GM18508 (cell line): Measurements from ENCODE around the gene ARHGEF19.
"Not testable (repeated sequence)": the region's sequence is repeated elsewhere in the genome, so short reads cannot be mapped to it uniquely, and the experiment has no call there.

ENCODE experiments used
- ATAC-seq: cut with Tn5 transposase; IDR thresholded peaks from one replicate; pipeline ENCODE4 v1.9.1; 2021; ENCODE audit warnings: moderate number of reproducible peaks; ENCODE audit not compliant: insufficient read depth, unreplicated experiment

ARHGEF19 gene

DNA sequence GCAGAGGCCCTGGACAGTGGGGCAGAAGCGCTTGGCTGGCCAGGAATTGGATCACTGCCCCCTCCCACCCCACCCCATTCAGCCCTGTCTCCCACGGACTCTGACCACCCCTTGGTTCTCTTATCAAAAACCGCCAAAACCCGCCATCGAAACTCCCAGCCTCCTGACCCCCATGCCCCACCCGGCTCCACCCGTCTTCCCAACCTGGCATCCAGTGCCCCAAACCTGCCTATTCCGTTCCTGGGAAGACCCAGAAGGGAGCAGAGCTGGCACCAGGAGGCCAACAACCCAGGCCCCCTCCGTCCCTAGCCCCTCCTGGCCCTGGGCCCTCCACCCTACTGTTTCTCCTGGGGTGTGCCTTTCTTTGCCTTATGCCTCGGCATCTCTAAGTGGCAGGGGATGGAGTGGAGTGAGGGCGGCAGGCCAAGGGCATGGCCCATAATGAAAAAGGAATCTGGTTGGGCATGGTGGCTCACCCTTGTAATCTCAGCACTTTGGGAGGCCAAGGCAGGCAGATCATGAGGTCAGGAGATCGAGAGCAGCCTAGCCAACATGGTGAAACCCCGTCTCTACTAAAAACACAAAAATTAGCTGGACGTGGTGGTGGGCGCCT lies 40.1 kb downstream of the ARHGEF19 start:
- ATAC-seq, result no peak

DNA sequence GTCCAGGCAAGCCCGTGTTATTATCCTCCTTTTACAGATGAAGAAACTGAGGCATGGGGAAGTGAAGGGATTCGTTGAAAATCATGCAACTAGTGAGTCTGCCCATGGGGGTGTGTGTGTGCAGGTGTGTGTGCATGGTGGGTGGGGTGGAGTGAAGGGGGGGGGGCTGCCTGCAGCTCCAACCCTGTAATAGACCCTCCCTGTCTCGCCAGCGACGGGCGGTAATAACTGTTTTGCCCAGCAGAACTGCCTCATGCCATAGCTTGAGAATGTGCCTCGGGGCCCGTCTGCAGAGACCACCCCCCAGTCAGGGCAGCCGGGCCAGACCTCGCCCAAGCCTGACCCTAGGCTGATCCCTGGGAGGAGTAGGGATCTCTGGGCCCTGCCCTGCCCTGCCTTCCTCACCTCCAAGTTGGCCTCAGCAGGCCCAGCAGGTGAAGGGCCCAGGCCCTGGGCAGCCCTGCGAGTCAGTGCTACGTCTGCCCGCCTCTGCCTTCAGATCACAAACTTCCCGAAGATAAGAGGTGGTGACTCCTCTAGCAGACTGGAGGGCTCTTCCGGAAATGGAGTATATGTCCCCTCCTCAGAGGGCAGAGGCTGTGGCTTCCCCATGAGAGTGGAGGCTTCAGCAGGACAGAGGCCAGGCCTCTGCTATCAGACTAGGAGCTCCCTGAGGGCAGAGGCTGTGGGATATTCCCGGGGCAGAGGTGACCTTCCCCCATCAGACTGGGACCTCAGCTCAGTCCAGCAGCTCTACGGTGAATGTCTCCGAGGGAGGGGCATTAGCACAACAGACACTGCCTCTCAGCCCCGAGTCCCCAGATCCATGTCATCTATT lies 40.9 kb downstream of the ARHGEF19 start:
- ATAC-seq, result no peak

DNA sequence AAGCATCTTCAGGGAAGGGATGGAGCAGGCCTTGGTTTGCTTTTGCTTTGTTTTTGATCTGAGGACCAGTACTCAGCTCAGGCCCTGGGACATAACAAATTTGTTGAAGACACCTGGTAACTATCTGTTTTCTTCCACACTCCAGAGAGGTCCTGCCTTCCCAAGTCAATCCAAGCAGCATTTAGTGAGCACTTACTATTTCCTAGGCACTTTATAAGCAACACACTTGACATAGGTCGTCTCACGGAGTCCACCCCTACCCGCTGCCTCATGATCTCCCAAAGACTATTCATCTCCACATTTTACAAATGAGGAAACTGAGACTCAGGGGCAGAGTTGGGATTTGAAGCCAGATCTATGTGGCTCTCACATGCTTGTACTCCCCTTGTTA lies 42.2 kb downstream of the ARHGEF19 start:
- ATAC-seq, result no peak

DNA sequence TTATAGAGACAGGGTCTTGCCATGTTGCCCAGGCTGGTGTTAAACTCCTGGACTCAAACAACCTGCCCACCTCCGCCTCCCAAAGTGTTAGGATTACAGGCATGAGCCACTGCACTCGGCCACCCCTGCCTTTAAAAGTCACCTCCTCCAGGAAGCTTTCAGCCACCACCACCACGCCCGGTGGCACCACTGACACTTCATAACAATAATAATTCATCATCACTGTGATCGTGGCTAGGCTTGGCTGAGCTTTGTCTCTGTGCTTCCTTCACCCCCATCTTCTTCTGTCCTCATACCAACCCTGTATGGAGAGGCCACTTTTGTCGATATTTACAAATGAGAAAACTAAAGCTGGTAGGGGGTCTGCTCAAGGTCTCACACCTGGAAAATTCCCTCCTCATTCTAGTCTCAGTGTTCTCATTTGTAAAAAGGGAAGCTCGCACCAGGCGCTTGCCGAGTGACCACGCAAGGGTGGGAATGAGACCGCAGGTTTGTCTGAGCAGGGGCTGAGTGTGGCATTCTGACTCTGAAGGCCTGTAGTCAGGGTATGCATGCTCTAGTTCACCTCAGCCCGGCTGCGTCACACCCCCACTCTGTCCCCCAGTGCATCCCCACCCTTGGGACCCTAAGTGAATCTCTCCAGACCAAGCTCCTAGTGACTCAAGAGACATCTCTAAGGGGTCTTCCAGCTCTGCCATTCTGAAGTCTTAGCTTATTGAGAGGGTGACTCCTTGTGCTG lies 43.7 kb downstream of the ARHGEF19 start:
- ATAC-seq, result no peak

DNA sequence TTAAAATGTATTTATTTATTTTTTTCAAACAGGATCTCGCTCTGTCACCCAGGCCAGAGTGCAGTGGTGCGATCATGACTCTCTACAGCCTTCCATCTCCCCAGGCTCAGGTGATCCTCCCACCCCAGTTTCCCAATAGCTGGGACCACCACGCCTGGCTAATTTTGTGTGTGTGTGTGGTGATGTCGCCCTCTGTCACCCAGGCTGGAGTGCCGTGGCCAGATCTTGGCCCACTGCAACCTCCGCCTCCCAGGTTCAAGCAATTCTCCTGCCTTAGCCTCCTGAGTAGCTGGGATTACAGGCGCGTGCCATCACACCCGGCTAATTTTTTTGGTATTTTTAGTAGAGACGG lies 44.3 kb downstream of the ARHGEF19 start:
- not testable (repeated sequence) for ATAC-seq

DNA sequence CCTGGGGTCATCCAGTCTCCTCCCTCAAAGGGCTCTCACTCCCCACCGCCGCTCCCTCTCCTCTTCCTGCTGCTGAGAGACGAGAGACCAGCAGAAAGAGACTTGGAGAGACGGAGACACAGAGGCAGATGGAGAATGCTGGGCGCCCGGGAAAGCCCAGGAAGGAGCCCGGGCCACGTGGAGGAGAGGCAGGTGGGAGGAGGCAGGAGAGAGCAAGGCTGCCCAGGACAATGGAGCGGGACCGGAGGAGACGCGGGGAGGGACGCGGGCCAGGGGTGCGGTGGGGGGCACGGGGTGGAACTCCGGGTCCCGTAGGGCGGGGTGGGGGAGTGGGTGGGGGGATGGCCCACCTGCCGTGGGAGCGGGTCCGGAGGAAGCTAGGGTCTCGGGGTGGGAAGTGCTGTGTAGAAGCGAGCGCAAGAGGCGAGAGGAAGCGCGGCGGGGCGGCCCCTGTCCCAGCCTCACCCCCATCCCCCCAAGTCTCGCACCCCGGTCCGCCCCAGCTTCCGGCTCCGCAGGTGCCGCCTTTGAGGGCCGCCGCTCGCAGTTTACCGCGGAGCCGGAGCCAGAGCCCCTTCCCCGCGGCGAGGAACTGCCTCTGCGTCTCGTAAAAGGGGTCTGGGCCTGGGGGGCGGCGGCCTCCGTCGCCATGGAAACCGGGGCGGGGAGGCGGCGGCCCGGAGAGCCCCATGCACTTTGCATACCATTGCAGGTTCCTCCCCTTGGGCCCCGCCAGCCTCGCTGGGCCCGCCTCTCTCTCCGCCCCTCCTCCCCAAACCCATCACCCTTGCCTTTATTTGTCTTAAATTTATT lies 44.9 kb downstream of the ARHGEF19 start:
- ATAC-seq, result no peak

DNA sequence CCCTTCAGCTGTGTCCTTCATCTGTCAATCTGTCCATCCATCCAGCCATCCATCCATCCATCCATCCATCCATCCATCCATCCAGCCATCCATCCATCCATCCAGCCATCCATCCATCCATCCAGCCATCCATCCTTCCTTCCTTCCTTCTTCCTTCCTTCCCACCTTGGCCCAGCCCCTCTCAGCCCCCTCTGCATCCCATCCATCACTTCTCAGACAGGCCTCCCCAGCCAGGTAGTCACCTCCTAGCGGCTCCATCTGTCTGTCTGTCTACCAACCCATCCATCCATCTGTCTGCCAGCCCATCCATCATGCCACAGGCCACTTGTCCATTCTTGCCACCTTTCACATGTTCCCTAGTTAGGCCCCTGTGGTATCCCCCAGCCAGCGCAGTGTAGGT lies 46.3 kb downstream of the ARHGEF19 start:
- no peak for ATAC-seq

DNA sequence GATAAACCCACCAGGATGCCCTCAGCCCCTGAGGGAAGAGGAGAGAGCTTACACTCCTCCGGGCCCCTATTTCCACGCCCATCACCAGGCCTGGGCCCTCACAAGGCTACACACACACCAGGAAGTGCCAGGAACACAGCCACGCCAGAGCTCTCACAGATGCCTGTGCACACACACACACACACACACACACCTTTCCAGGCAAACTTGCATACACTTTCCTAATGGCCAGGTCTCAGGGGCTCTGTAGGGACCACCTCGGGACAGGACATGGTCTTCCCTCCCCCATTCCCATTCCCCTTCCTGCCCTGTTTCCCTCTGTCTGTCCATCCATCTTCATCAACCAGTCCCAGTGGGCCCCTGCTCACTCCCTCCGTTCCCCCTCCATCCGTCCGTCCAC lies 46.9 kb downstream of the ARHGEF19 start:
- no peak for ATAC-seq

DNA sequence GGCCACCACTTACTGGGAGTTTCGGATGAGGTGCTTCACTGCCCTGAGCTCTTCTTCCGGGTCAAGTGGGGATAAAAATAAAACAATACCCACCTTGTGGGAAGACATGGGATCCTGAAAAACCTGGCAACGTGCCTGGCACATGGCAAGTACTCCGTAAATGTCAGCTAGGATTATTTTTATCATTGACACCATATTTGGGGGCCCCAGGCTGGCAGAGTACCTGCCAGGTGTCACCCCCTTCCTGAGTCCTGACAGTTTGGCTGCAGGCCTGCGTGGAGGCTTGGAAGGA lies 47.4 kb downstream of the ARHGEF19 start:
- no peak for ATAC-seq

DNA sequence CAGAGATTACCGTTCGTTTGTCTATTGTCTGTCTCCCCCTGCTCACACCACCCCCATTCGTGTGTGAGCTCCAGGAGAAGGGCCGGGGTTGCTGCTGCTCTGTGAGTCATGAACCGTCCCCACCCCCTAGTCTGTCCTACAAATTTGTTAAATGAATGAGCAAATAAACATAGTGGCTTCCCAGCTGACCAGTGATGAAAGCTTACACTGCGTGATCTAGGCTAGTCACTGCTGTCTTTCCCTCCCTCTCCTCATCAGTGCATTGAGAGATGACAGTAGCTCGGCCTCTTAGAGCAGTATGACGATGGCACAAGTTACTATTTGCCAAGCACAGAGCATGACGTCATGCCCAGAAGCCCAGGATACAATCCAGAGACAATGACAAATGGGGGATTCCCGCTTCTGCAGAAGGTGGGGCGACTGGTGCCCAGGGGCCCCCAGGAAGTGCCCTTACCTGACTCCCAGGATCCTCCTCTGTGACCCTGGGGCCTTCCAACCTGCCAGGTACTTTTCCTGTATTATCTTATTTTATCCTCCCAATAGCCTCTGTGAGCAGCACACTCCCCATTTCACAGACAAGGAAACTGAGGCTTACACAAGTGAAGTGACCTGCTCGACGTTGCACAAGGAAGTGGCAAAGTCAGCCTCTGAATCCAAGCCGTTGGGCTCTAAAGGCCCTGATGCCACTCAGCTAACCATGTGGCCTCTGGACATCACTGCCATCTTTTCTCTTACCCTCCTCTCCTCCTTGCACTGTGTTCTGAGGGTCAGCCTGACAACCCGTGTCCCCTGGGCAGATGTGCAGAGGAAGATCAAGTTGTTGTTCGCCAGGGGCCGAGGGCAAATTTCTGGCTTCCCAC lies 48.0 kb downstream of the ARHGEF19 start:
- ATAC-seq, result no peak

DNA sequence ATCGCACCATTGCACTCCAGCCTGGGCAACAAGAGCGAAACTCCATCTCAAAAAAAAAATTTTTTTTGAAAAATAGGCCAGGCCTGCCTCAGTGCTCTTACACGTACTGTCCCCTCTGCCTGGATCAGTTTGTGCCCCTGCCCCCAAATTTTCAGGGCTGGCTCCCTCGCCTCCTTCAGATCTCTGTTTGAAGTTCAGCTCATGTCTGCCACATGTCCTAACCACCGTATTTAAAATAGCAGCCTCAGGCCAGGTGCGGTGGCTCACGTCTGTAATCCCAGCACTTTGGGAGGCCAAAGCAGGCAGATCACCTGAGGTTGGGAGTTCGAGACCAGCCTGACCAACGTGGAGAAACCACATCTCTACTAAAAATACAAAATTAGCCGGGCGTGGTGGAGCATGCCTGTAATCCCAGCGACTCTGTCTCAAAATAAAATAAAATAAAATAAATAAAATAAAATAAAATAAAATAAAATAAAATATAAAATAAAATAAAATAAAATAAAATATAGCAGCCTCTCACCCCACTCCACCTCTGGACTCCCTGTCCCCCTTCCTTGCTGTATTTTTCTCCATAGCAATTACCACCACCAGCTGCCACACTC lies 48.7 kb downstream of the ARHGEF19 start:
- not testable (repeated sequence) for ATAC-seq

DNA sequence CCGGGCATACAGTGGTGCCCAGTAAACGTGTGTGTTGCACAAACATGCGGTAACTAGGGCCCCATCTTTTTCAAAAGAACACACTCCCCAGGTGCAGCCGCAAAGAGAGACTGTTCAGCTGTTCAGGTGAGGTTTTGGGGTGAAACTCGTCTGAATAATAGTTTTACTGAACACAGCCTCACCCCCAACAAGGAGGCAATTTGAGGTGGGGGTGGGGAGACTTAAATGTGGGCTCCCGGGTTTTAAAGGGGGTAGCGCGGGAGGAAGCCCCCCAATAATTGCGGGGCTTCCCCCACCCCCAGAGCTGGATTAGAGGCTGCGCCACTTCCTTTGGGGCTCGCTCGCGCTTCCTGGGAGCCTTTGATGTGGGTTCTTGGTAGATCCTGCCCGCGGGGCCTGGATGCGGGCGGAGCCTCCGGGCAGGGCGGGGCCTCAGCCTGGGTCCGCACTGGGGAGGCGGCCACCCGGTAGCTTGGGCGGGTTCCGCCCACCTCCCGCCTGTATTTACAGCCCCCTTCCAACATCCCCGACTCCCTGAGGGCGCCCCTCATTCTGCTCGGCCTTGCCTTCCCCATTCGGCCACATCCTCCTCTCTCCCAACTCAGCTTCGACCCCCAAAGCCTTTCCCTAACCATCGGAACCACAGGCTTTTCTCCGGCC lies 50.2 kb downstream of the ARHGEF19 start:
- no peak for ATAC-seq

DNA sequence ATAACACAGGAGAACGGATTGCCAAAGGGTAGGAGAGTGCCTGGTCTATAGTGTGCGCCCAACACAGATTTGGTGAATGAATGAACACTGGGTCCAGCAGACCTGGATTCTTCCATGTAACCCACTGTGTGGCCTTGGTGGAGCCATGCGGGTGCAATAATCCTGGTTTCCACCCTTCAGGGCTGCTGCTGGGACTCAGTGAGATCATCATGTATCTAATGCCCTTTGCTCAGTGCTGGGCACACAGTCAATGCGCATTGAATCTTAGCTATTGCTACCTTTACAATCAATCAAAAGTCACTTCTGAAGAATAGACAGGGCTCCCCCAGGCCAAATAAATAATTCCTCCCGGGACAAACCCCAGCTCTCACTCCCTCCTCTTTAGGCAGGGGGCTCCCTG lies 50.7 kb downstream of the ARHGEF19 start:
- no peak for ATAC-seq

DNA sequence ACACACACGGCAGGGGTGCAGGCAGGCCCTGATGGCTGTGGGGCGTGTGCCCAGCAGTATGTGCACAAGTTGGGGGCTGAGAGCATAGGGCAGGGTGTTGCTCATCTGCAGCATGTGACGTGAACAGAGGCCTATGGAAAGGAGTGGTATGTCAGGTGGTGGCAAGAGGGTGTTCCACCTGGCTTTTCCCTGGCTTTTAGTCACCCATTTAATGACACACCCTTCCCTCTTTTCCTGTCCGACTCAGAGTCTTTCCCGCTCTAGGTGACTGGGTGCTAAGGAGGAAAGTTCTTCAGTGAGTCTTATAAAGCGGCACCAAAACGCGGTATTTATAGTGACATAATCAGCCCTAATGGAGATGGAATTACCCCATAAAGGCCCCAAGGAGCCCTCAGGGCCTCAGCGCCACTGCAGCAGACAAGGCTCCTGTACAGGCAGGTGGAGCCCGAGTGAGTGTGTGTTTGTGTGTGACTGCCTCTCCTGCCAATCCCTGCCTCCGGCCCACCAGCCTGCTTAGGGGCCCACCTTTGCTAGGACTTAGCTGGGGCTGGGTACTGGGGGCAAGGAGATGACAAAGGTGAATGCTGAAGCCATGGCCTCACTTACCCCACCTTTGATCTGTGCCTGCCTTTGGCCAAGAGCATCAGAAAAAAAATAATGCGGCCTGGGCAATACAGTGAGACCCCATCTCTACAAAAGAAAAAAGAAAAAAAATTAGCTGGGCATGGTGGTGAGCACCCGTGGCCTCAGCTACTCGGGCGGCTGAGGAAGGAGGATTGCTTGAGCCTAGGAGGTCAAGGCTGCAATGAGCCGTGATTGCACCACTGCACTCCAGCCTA lies 53.2 kb downstream of the ARHGEF19 start:
- ATAC-seq, result no peak

DNA sequence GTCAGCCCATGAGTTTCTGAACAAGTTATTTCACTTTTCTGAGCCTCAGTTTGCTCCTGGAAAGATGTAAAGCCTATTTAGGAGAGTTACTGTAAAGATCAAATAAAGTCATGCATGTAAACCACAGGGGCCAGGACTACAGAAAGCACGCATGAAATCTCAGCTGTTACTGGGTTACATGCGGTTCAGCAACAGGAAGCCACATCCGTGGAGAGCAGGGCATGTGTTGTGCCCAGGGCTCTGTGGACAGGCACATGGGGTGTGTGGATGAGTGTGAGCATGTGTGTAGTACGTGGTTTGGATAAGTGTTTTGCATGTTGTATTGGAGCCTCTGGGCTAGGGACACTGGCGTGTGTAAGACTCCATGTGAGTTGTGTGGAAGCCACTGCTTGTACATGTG lies 54.4 kb downstream of the ARHGEF19 start:
- ATAC-seq, result no peak

DNA sequence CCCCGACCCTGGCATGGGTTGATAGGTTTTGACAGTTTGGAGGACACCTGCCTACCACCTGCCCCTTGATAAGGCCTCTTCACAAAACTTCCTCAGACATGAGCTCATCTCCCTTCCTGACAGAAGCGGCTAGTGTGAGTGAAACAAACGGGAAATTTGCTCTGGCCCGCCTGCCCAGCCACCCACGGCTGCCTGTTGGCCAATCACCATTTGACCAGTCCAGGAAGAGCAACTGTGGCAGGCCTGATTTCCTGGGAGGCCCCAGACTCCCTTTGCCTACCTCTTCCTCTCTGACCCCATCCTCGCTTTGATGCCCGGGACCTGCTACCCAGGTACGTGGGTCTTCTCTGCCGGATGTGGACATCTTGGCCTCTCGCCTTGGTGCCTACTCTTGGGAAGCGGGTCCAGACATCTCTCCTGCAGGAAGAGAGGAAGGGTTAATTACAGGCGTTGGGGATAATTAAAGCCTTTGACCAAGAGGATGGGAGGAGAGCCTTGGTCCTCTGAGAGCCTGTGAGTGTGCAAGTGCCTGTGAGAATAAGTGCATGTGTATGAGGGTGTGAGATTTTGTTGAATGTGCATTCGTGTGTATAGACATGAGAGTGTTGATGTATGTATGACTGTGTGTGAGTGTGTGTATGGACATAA lies 55.5 kb downstream of the ARHGEF19 start:
- ATAC-seq, result no peak

DNA sequence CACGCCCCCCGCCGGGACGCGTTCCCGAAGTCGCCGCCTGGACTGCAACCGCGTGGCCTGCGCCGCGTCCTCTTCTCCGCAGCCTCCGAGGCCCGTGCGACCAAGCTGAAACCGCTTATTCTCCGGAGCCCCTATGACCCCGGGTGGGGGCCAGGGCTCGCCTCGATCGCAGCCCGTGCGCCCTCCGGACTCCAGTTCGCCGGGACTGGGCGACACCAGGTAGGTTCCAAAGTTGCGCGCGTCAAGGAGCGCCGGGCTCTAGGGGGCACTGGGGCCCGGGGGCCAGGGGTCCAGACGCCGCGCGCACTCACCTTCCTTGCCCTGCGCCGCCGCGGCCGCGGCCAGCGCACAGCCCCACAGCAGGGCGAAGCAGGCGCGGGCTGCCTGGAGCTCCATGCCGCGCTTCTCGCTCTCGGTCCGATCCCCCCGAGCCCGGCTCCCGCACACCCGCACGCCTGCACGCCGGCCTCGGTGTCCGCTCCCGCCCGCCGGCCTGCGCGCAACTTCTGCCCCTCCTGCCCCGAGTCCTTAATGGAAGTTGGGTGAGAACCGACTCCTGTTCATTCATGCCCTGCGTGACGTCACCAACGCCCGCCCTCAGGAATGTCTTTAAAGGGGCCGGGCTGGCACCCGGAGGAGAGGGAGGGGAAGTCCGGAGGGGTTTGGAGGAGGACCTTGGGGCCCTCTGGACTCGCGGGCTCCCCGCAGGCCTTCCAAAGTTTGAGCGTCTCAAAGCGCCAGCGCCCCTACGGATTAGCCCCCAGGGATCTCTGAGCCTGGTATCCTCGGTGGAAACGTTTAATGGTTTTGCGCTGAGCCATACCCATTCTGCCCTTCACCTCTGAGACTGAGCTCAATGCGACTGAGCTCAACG lies 56.7 kb downstream of the ARHGEF19 start, which contains the start of gene EPHA2:
Gene EPHA2 (minus strand): TSS at position 533 of the 874 bp plus-strand sequence. CDS start 137 bp downstream, at position 396.
- no peak for ATAC-seq
